H1 (cell line): ENCODE results near the gene NEDD8. TPM values are rescaled to one million over a fixed set of nuclear protein-coding genes. Genes with fewer than 3 reads are reported as not detected.

Source experiments
- CTCF ChIA-PET: fragments of 300-600 bp; sonication (Branson Sonifier 250); formaldehyde crosslinking; loops from one replicate; lab custom pipeline; 2021; ENCODE audit not compliant: partially characterized antibody; lab: Charles Lee
- POLR2A ChIA-PET: fragments of 300-600 bp; sonication (Branson Sonifier 250); formaldehyde crosslinking; loops from one replicate; lab custom pipeline; 2021; ENCODE audit warnings: inconsistent platforms; ENCODE audit not compliant: partially characterized antibody; lab: Charles Lee
- DNase-seq, 2 experiments: peaks; one replicate each; pipeline versions ENCODE4 v3.0.0 to v3.0.0-alpha.2; 2010 to 2022; ENCODE audit warnings: low spot score in 2 of 2, low read depth in 1 of 2, mixed read lengths in 1 of 2
- FAIRE-seq: peaks from 2 replicates; lab custom pipeline; 2011; peaks lifted over from hg19 to GRCh38; lab: Jason Lieb, UNC
- H2AFZ ChIP-seq: 2 replicates; pipeline ENCODE4 v1.8.1; 2012; ENCODE audit warnings: low read length, inconsistent platforms
- H2AK5ac ChIP-seq: 2 replicates; pipeline ENCODE4 v1.6.1; 2013; ENCODE audit warnings: low read depth, low read length
- H2BK120ac ChIP-seq: replicated peaks from 2 replicates; pipeline ENCODE3; 2013; ENCODE audit warnings: low read depth, low read length, inconsistent platforms
- H2BK12ac ChIP-seq: 2 replicates; pipeline ENCODE4 v1.6.1; 2013; ENCODE audit warnings: low read depth, low read length
- H2BK15ac ChIP-seq: 2 replicates; pipeline ENCODE4 v1.6.1; 2013; ENCODE audit warnings: low read length
- H2BK20ac ChIP-seq: 2 replicates; pipeline ENCODE4 v1.6.1; 2013; ENCODE audit warnings: low read length
- H2BK5ac ChIP-seq: 2 replicates; pipeline ENCODE4 v1.6.1; 2013; ENCODE audit warnings: low read depth, low read length
- H3K14ac ChIP-seq: 2 replicates; pipeline ENCODE4 v1.6.1; 2013; ENCODE audit warnings: inconsistent platforms; ENCODE audit not compliant: insufficient read length
- H3K18ac ChIP-seq: 2 replicates; pipeline ENCODE4 v1.6.1; 2013; ENCODE audit warnings: low read length; ENCODE audit errors: extremely low read depth
- H3K23ac ChIP-seq: 2 replicates; pipeline ENCODE4 v1.6.1; 2013; ENCODE audit warnings: inconsistent platforms; ENCODE audit not compliant: insufficient read length
- H3K23me2 ChIP-seq: 2 replicates; pipeline ENCODE4 v1.6.1; 2013; ENCODE audit warnings: low read depth, low read length
- H3K27ac ChIP-seq: 2 replicates; pipeline ENCODE4 v1.6.1; 2011; ENCODE audit warnings: low read depth, low read length, inconsistent platforms
- H3K27me3 ChIP-seq, 4 experiments: replicated peaks in 1 of 4; 1 replicate in 1 of 4; 2 replicates in 3 of 4; pipeline versions ENCODE4 v1.6.1 to v1.8.1; 2011 to 2013; ENCODE audit warnings: low read length in 3 of 4, mild to moderate bottlenecking in 3 of 4, inconsistent platforms in 2 of 4, mixed read lengths in 2 of 4, moderate library complexity in 1 of 4; ENCODE audit not compliant: control insufficient read depth in 3 of 4, insufficient read depth in 3 of 4; ENCODE audit errors: extremely low read depth in 1 of 4
- H3K36me3 ChIP-seq, 4 experiments: 2 replicates each; pipeline versions ENCODE4 v1.6.1 to v1.8.1; 2011 to 2013; ENCODE audit warnings: mild to moderate bottlenecking in 4 of 4, low read length in 3 of 4, moderate library complexity in 2 of 4, control low read depth in 1 of 4, inconsistent platforms in 1 of 4; ENCODE audit not compliant: insufficient read depth in 4 of 4, control insufficient read depth in 2 of 4
- H3K4ac ChIP-seq: replicated peaks from 2 replicates; pipeline ENCODE3; 2013; ENCODE audit warnings: low read length, low read depth, mixed read lengths, inconsistent platforms; ENCODE audit not compliant: insufficient read length
- H3K4me1 ChIP-seq, 4 experiments: replicated peaks in 1 of 4; 1 replicate in 1 of 4; 2 replicates in 3 of 4; pipeline versions ENCODE4 v1.6.1 to v1.8.1; 2011 to 2013; ENCODE audit warnings: low read length in 3 of 4, inconsistent platforms in 2 of 4, mixed read lengths in 1 of 4; ENCODE audit not compliant: insufficient read depth in 4 of 4, control insufficient read depth in 3 of 4
- H3K4me2 ChIP-seq, 2 experiments: 2 replicates each; pipeline versions ENCODE4 v1.6.1 to v1.8.1; 2011 to 2013; ENCODE audit warnings: low read depth in 2 of 2, low read length in 2 of 2, control low read depth in 1 of 2, inconsistent platforms in 1 of 2, mild to moderate bottlenecking in 1 of 2; ENCODE audit not compliant: insufficient read depth in 1 of 2
- H3K4me3 ChIP-seq, 4 experiments: fragments of 200-600, 300-600 bp in 1 of 4; sonication (generic), shearing (Covaris generic), sonication (Bioruptor Twin) in 1 of 4; 2 replicates each; pipeline versions ENCODE4 v1.5.1 to v1.8.1; 2011 to 2016; ENCODE audit warnings: low read length in 4 of 4, low read depth in 3 of 4, control low read depth in 2 of 4, inconsistent platforms in 2 of 4, mild to moderate bottlenecking in 2 of 4, mixed read lengths in 1 of 4, moderate library complexity in 1 of 4; ENCODE audit not compliant: insufficient read depth in 2 of 4; ENCODE audit errors: extremely low read depth in 1 of 4
- H3K56ac ChIP-seq: replicated peaks from 2 replicates; pipeline ENCODE3; 2013; ENCODE audit warnings: low read depth, mild to moderate bottlenecking, mixed read lengths, low read length, inconsistent platforms; ENCODE audit not compliant: insufficient read length
- H3K79me1 ChIP-seq: 2 replicates; pipeline ENCODE4 v1.6.1; 2013; ENCODE audit warnings: low read depth, low read length, control low read depth
- H3K79me2 ChIP-seq, 2 experiments: 2 replicates each; pipeline versions ENCODE4 v1.6.1 to v1.8.1; 2012 to 2013; ENCODE audit warnings: low read length in 2 of 2, mild to moderate bottlenecking in 2 of 2, inconsistent platforms in 1 of 2; ENCODE audit not compliant: insufficient read depth in 2 of 2, control insufficient read depth in 1 of 2
- H3K9ac ChIP-seq, 4 experiments: replicated peaks in 1 of 4; 1 replicate in 1 of 4; 2 replicates in 3 of 4; pipeline versions ENCODE4 v1.6.1 to v1.8.1; 2011 to 2013; ENCODE audit warnings: low read depth in 3 of 4, low read length in 3 of 4, control low read depth in 2 of 4, mild to moderate bottlenecking in 2 of 4, moderate library complexity in 2 of 4, inconsistent platforms in 1 of 4; ENCODE audit errors: extremely low read depth in 1 of 4
- H3K9me3 ChIP-seq, 2 experiments: 2 replicates each; pipeline versions ENCODE4 v1.6.1 to v1.8.1; 2012 to 2013; ENCODE audit warnings: mild to moderate bottlenecking in 2 of 2, moderate library complexity in 2 of 2, control low read depth in 1 of 2, inconsistent platforms in 1 of 2, low read depth in 1 of 2, low read length in 1 of 2, mixed read lengths in 1 of 2; ENCODE audit not compliant: insufficient read depth in 2 of 2
- H4K20me1 ChIP-seq, 2 experiments: replicated peaks in 1 of 2; 2 replicates each; pipeline versions ENCODE3 to v1.8.1; 2011 to 2013; ENCODE audit warnings: inconsistent platforms in 2 of 2, low read length in 2 of 2, mild to moderate bottlenecking in 1 of 2; ENCODE audit not compliant: insufficient read depth in 2 of 2, control insufficient read depth in 1 of 2
- H4K5ac ChIP-seq: 2 replicates; pipeline ENCODE4 v1.6.1; 2013; ENCODE audit warnings: low read length, low read depth, mixed read lengths, inconsistent platforms; ENCODE audit not compliant: insufficient read length
- H4K8ac ChIP-seq: 2 replicates; pipeline ENCODE4 v1.8.0; 2013; ENCODE audit warnings: mild to moderate bottlenecking, moderate library complexity, low read length, inconsistent platforms; ENCODE audit not compliant: insufficient read depth; ENCODE audit errors: extremely low read depth
- H4K91ac ChIP-seq: replicated peaks from 2 replicates; pipeline ENCODE3; 2013; ENCODE audit warnings: low read length, mixed read lengths, inconsistent platforms; ENCODE audit not compliant: insufficient read length
- CTBP2 ChIP-seq: IDR thresholded peaks from 2 replicates; pipeline ENCODE4 v1.7.0; 2011; ENCODE audit warnings: borderline replicate concordance, mild to moderate bottlenecking, moderate library complexity, mixed read lengths, low read length; ENCODE audit not compliant: insufficient read depth, insufficient read length
- EGR1 ChIP-seq: IDR thresholded peaks from 2 replicates; pipeline ENCODE4 v1.6.1; 2011; ENCODE audit warnings: low read depth, low read length, borderline replicate concordance
- HDAC2 ChIP-seq, 2 experiments: fragments of 300-600 bp in 1 of 2; sonication (generic) in 1 of 2; IDR thresholded peaks; 2 replicates each; pipeline ENCODE4 v1.6.1; 2011 to 2012; ENCODE audit warnings: low read depth in 2 of 2, low read length in 2 of 2, mild to moderate bottlenecking in 2 of 2, moderate library complexity in 2 of 2, borderline replicate concordance in 1 of 2, inconsistent platforms in 1 of 2
- HDAC6 ChIP-seq: IDR thresholded peaks from one replicate; pipeline ENCODE4 v1.7.1; 2012; ENCODE audit warnings: low read depth, mild to moderate bottlenecking, inconsistent platforms, low read length, moderate library complexity
- PHF8 ChIP-seq: fragments of 200-600 bp; sonication (generic); conservative IDR thresholded peaks from 2 replicates; pipeline ENCODE4 v1.7.1; 2012; ENCODE audit warnings: low read depth, mild to moderate bottlenecking, inconsistent platforms, low read length, moderate library complexity
- POLR2A ChIP-seq, 2 experiments: IDR thresholded peaks; 1 replicate in 1 of 2; 2 replicates in 1 of 2; pipeline ENCODE4 v1.6.1; 2011; ENCODE audit warnings: low read depth in 2 of 2, low read length in 2 of 2, mild to moderate bottlenecking in 2 of 2; ENCODE audit errors: control extremely low read depth in 1 of 2
- RXRA ChIP-seq: IDR thresholded peaks from 2 replicates; pipeline ENCODE4 v1.6.1; 2011; ENCODE audit warnings: low read depth, mild to moderate bottlenecking, low read length, moderate library complexity; ENCODE audit not compliant: insufficient read depth
- SIN3A ChIP-seq, 2 experiments: IDR thresholded peaks in 1 of 2; conservative IDR thresholded peaks in 1 of 2; 2 replicates each; pipeline ENCODE4 v1.6.1; 2011 to 2012; ENCODE audit warnings: low read length in 2 of 2, improper control_type of control experiment in 1 of 2, low read depth in 1 of 2, mild to moderate bottlenecking in 1 of 2
- SIRT6 ChIP-seq: IDR thresholded peaks from one replicate; pipeline ENCODE4 v1.7.1; 2012; ENCODE audit warnings: low read length, inconsistent platforms
- SIX5 ChIP-seq: IDR thresholded peaks from 2 replicates; pipeline ENCODE4 v1.6.1; 2011; ENCODE audit warnings: mild to moderate bottlenecking, low read depth, low read length
- SP4 ChIP-seq: IDR thresholded peaks from 2 replicates; pipeline ENCODE4 v1.6.1; 2012; ENCODE audit warnings: low read length, inconsistent platforms
- SRF ChIP-seq: IDR thresholded peaks from 2 replicates; pipeline ENCODE4 v1.6.1; 2011; ENCODE audit warnings: mild to moderate bottlenecking, low read depth, low read length, moderate library complexity
- YY1 ChIP-seq: IDR thresholded peaks from 2 replicates; pipeline ENCODE4 v1.6.1; 2011; ENCODE audit warnings: low read depth, mild to moderate bottlenecking, low read length
- WGBS, 2 experiments: shearing (Covaris generic) in 1 of 2; methylation state at CpG; one replicate each; pipeline versions ENCODE4 v1.1.6 to v1.1.7; 2013 to 2015; ENCODE audit warnings: low lambda C conversion rate in 2 of 2, mixed read lengths in 2 of 2, inconsistent platforms in 1 of 2, low coverage in 1 of 2, missing lambda C conversion rate in 1 of 2; ENCODE audit not compliant: insufficient replicate concordance in 2 of 2, insufficient coverage in 1 of 2, insufficient read length in 1 of 2; ENCODE audit errors: extremely low coverage in 1 of 2, missing lambda C conversion rate in 1 of 2; 5-methylcytosine and 5-hydroxymethylcytosine counted together
- polyA plus RNA-seq, 7 experiments: library from polyadenylated mRNA; depleted of rRNA in 3 of 7; stranded (reverse) in 5 of 7; unstranded in 2 of 7; fragments of >200 nt in 5 of 7; fragments of 200-250 nt in 2 of 7; gene quantifications; 1 replicate in 5 of 7; 2 replicates in 1 of 7; 4 replicates in 1 of 7; pipeline versions ENCODE4 v1.2.1 to v1.2.3, GENCODE V29; 2011 to 2013; ENCODE audit warnings: missing spikeins in 2 of 7, mixed read lengths in 2 of 7
- total RNA-seq: library from RNA; stranded (reverse); fragmentation: NEBNext Ultra II Directional; extraction: Animal tissue kit (Norgen Biotek cat#: 25700); gene quantifications from 2 replicates; pipeline ENCODE4 v1.2.1, GENCODE V29; 2021
- TF ChIP-seq, protein P1 (sequence below): IDR thresholded peaks from 2 replicates; pipeline ENCODE4 v1.6.1; 2012; ENCODE audit warnings: inconsistent platforms

NEDD8 gene
- total and polyA plus RNA-seq, 2 of the 8 experiments (the other 6 are each of a cell fraction or from before 2014, with no cell fraction given): 253 to 317 TPM

DNA sequence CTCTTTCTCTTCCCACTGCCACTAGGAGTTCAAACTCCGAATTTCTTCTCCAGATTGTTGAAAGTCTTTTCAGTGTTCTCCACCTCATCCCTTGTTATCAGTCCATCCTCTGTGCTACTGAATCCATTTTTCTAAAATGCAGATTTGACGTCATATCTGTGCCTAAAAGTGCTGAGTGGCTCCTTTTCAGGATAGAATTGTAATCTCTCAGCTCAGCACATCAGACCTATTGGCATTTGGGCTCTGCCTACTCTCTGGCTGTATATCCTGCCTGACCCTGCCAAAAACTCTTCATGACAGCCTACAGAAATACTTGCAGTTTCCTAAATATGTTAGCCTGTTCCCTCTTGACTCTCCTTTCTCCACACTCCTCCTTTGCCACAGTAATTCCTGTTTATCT lies 40.3 kb upstream of the NEDD8 start:
- Histone ChIP-seq H3K14ac (no peak overlapping the region), H2AK5ac (no peak overlapping the region), H3K36me3 (no peaks in the 10 kb centered on the region; a peak in 1 of 8 replicates), H4K5ac (no peak overlapping the region), H2BK12ac (no peak overlapping the region), H4K20me1 (peaks cover 0 to 2% of the 10 kb centered on the region in 2 experiments), H3K56ac (no peak overlapping the region), H3K79me2 (no peaks in the 10 kb centered on the region), H2BK20ac (no peak overlapping the region), H3K4ac (no peak overlapping the region), H3K79me1 (no peaks in the 10 kb centered on the region), H4K8ac (no peak overlapping the region), H3K27ac (no peak overlapping the region), H2BK15ac (no peak overlapping the region), H3K18ac (no peak overlapping the region), H3K4me1 (peaks cover 0 to 4% (median 2%) of the 10 kb centered on the region in 4 experiments; a peak in 4 of 7 replicates), H2BK120ac (no peak overlapping the region), H3K27me3 (no peaks in the 10 kb centered on the region; a peak in 1 of 7 replicates), H3K4me3 (no peak overlapping the region), H4K91ac (no peak overlapping the region), H3K9me3 (no peaks in the 10 kb centered on the region), H2AFZ (no peak overlapping the region), H2BK5ac (no peak overlapping the region), H3K23me2 (peaks cover 4% of the 10 kb centered on the region), H3K23ac (no peak overlapping the region), H3K4me2 (no peak overlapping the region; a peak in 1 of 4 replicates), H3K9ac (no peak overlapping the region)
- 83% methylated on average over 2 of the region's 2 CpGs; no CpG with 5 or more reads in 1 of the 2 experiments for WGBS, 2 experiments
- ChIA-PET POLR2A (interaction anchor here (1.0 to 2.7 kb wide), 6 partner anchors 8 to 87 kb away, joined by 3 to 25 read pairs (median 10); partner anchors contain the start of genes CHMP4A and RIPK3), CTCF (interaction anchor here (0.7 to 8.6 kb wide), 12 partner anchors 11 to 155 kb away, joined by 3 to 94 read pairs (median 18); partner anchors contain the start of genes CIDEB, DHRS1, GMPR2 and LTB4R2)
- no peak for DNase-seq
- no peak for FAIRE-seq
- TF ChIP-seq SIN3A (conservative IDR thresholded peaks at IDR 0.05 in 1 of 2, IDR thresholded peaks at IDR 0.05 in 1 of 2; ENCODE audit: low read depth in 1 of 2, low read length in 2 of 2) (no peak), RXRA (no peak), SP4 (no peak), CTBP2 (no peak), SIX5 (no peak), POLR2A (IDR thresholded peaks at IDR 0.05; ENCODE audit: control extremely low read depth in 1 of 2, low read depth in 2 of 2, low read length in 2 of 2) (no peak), HDAC2 (IDR thresholded peaks at IDR 0.05; ENCODE audit: borderline replicate concordance in 1 of 2, low read depth in 2 of 2, low read length in 2 of 2) (no peak), SIRT6 (no peak), PHF8 (no peak), HDAC6 (no peak), EGR1 (no peak), SRF (no peak), YY1 (no peak)
- TF ChIP-seq, protein P1, sequence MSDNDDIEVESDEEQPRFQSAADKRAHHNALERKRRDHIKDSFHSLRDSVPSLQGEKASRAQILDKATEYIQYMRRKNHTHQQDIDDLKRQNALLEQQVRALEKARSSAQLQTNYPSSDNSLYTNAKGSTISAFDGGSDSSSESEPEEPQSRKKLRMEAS: no peak
